ENCODE data around the gene GREB1. TPM values are rescaled to one million over a fixed set of nuclear protein-coding genes. Genes with fewer than 3 reads are reported as not detected.

GREB1 gene, protein sequence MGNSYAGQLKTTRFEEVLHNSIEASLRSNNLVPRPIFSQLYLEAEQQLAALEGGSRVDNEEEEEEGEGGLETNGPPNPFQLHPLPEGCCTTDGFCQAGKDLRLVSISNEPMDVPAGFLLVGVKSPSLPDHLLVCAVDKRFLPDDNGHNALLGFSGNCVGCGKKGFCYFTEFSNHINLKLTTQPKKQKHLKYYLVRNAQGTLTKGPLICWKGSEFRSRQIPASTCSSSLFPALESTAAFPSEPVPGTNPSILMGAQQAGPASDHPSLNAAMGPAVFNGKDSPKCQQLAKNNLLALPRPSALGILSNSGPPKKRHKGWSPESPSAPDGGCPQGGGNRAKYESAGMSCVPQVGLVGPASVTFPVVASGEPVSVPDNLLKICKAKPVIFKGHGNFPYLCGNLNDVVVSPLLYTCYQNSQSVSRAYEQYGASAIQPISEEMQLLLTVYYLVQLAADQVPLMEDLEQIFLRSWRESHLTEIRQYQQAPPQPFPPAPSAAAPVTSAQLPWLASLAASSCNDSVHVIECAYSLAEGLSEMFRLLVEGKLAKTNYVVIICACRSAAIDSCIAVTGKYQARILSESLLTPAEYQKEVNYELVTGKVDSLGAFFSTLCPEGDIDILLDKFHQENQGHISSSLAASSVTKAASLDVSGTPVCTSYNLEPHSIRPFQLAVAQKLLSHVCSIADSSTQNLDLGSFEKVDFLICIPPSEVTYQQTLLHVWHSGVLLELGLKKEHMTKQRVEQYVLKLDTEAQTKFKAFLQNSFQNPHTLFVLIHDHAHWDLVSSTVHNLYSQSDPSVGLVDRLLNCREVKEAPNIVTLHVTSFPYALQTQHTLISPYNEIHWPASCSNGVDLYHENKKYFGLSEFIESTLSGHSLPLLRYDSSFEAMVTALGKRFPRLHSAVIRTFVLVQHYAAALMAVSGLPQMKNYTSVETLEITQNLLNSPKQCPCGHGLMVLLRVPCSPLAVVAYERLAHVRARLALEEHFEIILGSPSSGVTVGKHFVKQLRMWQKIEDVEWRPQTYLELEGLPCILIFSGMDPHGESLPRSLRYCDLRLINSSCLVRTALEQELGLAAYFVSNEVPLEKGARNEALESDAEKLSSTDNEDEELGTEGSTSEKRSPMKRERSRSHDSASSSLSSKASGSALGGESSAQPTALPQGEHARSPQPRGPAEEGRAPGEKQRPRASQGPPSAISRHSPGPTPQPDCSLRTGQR (N-terminal part only)
- 0.23 and 0.25 TPM in 2 replicates for total RNA-seq

GRCh38 chr2:11533278-11534070, at the start of gene GREB1:
Gene GREB1 (plus strand): TSS chr2:11534045. CDS start chr2:11556615, 22,570 bp downstream.
- intact Hi-C loops (cut with micrococcal nuclease) = no loop called here
- H3K27me3 Mint-ChIP-seq (ENCODE audit: low read depth) = peaks cover 25% of the 10 kb centered on the region
- H3K9me3 Mint-ChIP-seq = no peaks in the 10 kb centered on the region
- H3K4me1 Mint-ChIP-seq (ENCODE audit: low read depth) = no peaks in the 10 kb centered on the region
- H3K4me3 Mint-ChIP-seq (ENCODE audit: low read depth) = no peak within 1 kb of the TSS
- no peak for DNase-seq (ENCODE audit: low spot score)
- no peak within 1 kb of the TSS for H3K27ac Mint-ChIP-seq
- no peaks in the 10 kb centered on the region for H3K36me3 Mint-ChIP-seq (ENCODE audit: low read depth)

GRCh38 chr2:11488809-11489208, 45.0 kb upstream of the GREB1 start:
- H3K9me3 Mint-ChIP-seq = no peaks in the 10 kb centered on the region
- DNase-seq (ENCODE audit: low spot score) = no peak
- H3K27me3 Mint-ChIP-seq (ENCODE audit: low read depth) = peaks cover 28% of the 10 kb centered on the region
- no peaks in the 10 kb centered on the region for H3K36me3 Mint-ChIP-seq (ENCODE audit: low read depth)
- intact Hi-C loops (cut with micrococcal nuclease) = no loop called here
- H3K27ac Mint-ChIP-seq = no peak overlapping the region
- no peak overlapping the region for H3K4me3 Mint-ChIP-seq (ENCODE audit: low read depth)
- H3K4me1 Mint-ChIP-seq (ENCODE audit: low read depth) = peaks cover 1% of the 10 kb centered on the region

GRCh38 chr2:11490194-11490593, 43.7 kb upstream of the GREB1 start:
- H3K27ac Mint-ChIP-seq = no peak overlapping the region
- DNase-seq (ENCODE audit: low spot score) = no peak
- H3K27me3 Mint-ChIP-seq (ENCODE audit: low read depth) = peaks cover 22% of the 10 kb centered on the region
- H3K9me3 Mint-ChIP-seq = no peaks in the 10 kb centered on the region
- no peaks in the 10 kb centered on the region for H3K4me1 Mint-ChIP-seq (ENCODE audit: low read depth)
- intact Hi-C loops (cut with micrococcal nuclease) = no loop called here
- no peaks in the 10 kb centered on the region for H3K36me3 Mint-ChIP-seq (ENCODE audit: low read depth)
- no peak overlapping the region for H3K4me3 Mint-ChIP-seq (ENCODE audit: low read depth)

GRCh38 chr2:11491348-11491933, 42.4 kb upstream of the GREB1 start:
- Mint-ChIP-seq H3K4me3 (ENCODE audit: low read depth) (no peak overlapping the region), H3K27me3 (ENCODE audit: low read depth) (peaks cover 14% of the 10 kb centered on the region), H3K4me1 (ENCODE audit: low read depth) (no peaks in the 10 kb centered on the region), H3K27ac (no peak overlapping the region), H3K36me3 (ENCODE audit: low read depth) (no peaks in the 10 kb centered on the region), H3K9me3 (no peaks in the 10 kb centered on the region)
- DNase-seq (ENCODE audit: low spot score) = no peak
- intact Hi-C loops (cut with micrococcal nuclease) = no loop called here

DNA sequence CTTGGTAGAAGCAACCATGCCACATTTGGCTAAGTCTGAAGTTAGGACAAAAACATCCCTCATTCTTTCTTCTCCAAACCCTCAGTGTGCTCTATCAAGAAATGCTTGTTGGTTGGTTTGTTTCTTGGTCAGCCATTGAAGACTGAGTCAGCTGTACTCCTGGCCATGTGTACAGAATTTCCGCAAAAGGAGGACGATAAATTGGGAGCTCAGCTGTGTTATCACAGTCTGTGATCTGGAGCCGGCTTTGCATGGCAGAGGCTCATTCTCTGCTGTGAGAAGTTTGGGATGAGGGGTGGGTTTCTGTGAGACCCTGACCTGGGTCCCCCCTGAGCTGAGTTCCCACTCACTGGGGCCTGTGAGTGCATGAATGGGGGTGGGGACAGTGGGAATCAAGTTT, 41.6 kb upstream of the GREB1 start:
- H3K9me3 Mint-ChIP-seq = no peaks in the 10 kb centered on the region
- no peaks in the 10 kb centered on the region for H3K36me3 Mint-ChIP-seq (ENCODE audit: low read depth)
- no peak overlapping the region for H3K4me3 Mint-ChIP-seq (ENCODE audit: low read depth)
- DNase-seq (ENCODE audit: low spot score) = no peak
- peaks cover 11% of the 10 kb centered on the region for H3K27me3 Mint-ChIP-seq (ENCODE audit: low read depth)
- intact Hi-C loops (cut with micrococcal nuclease) = no loop called here
- H3K27ac Mint-ChIP-seq = no peak overlapping the region
- no peaks in the 10 kb centered on the region for H3K4me1 Mint-ChIP-seq (ENCODE audit: low read depth)

GRCh38 chr2:11492720-11493119, 41.1 kb upstream of the GREB1 start:
- H3K27ac Mint-ChIP-seq = no peak overlapping the region
- DNase-seq (ENCODE audit: low spot score) = no peak
- no peaks in the 10 kb centered on the region for H3K9me3 Mint-ChIP-seq
- peaks cover 6% of the 10 kb centered on the region for H3K27me3 Mint-ChIP-seq (ENCODE audit: low read depth)
- intact Hi-C loops (cut with micrococcal nuclease) = no loop called here
- H3K4me3 Mint-ChIP-seq (ENCODE audit: low read depth) = no peak overlapping the region
- no peaks in the 10 kb centered on the region for H3K4me1 Mint-ChIP-seq (ENCODE audit: low read depth)
- H3K36me3 Mint-ChIP-seq (ENCODE audit: low read depth) = no peaks in the 10 kb centered on the region

DNA sequence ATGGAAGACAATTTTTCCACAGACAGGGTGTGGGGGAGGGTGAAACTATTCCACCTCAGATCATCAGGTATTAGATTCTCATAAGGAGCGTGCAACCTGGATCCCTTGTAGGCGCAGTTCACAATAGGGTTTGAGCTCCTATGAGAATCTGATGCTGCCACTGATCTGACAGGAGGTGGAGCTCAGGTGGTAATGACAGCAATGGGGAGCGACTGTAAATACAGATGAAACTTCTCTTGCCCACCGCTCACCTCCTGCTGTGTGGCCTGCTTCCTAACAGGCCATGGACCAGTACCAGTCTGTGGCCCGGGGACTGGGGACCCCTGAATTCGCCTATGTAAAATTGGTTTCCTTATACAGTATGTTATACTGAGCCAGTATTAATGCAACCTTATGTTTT, 40.6 kb upstream of the GREB1 start:
- Mint-ChIP-seq H3K27ac (no peak overlapping the region), H3K4me1 (ENCODE audit: low read depth) (no peaks in the 10 kb centered on the region), H3K9me3 (no peaks in the 10 kb centered on the region), H3K36me3 (ENCODE audit: low read depth) (no peaks in the 10 kb centered on the region), H3K4me3 (ENCODE audit: low read depth) (no peak overlapping the region), H3K27me3 (ENCODE audit: low read depth) (peaks cover 6% of the 10 kb centered on the region)
- intact Hi-C loops (cut with micrococcal nuclease) = no loop called here
- DNase-seq (ENCODE audit: low spot score) = no peak

GRCh38 chr2:11494310-11494709, 39.5 kb upstream of the GREB1 start:
- Mint-ChIP-seq H3K4me1 (ENCODE audit: low read depth) (no peaks in the 10 kb centered on the region), H3K27me3 (ENCODE audit: low read depth) (peaks cover 7% of the 10 kb centered on the region), H3K9me3 (no peaks in the 10 kb centered on the region), H3K4me3 (ENCODE audit: low read depth) (no peak overlapping the region), H3K27ac (no peak overlapping the region), H3K36me3 (ENCODE audit: low read depth) (no peaks in the 10 kb centered on the region)
- intact Hi-C loops (cut with micrococcal nuclease) = no loop called here
- no peak for DNase-seq (ENCODE audit: low spot score)

DNA sequence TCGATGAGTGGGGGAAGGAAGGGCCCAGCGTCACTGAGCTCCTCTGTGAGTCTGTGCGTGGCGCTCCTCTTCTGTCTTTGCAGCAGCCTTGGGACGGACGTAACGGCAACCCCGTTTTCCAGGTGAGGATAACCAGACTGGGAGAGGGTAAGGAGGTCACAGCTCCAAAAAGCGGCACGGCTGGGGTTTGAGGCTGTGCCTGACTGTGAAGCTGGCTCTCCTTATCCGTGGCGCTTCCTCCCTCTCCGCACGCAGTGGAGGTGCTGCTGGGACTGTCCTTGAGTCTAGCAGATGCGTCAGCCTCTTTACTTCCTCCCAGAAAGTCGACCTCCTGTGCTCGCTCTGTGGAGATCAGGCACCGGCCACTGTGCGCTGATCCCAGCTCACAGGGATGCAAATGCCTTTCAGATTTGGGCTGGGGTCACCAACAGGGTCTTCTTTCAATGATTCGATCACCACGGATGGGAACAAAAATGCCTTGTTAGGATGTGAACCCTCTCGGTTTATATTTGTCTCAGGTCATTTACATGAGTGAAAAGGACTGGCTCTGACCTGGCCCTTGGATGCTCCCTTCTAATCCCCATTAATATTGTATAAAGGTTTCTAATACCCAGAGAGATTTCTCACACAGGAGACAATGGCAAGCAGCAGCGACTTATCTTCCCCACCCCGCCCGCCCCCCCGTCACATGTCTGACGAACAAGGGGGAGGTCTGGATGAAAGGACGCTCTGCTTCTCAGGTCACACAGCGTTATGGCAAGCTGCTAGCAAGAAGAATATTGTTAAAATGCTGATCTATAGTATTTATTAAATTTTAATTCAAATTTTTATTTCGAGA, 37.8 kb upstream of the GREB1 start:
- H3K36me3 Mint-ChIP-seq (ENCODE audit: low read depth) = no peaks in the 10 kb centered on the region
- H3K9me3 Mint-ChIP-seq = no peaks in the 10 kb centered on the region
- H3K4me1 Mint-ChIP-seq (ENCODE audit: low read depth) = peaks cover 5% of the 10 kb centered on the region
- no peak overlapping the region for H3K27ac Mint-ChIP-seq
- H3K27me3 Mint-ChIP-seq (ENCODE audit: low read depth) = peaks cover 10% of the 10 kb centered on the region
- no peak for DNase-seq (ENCODE audit: low spot score)
- intact Hi-C loops (cut with micrococcal nuclease) = no loop called here
- H3K4me3 Mint-ChIP-seq (ENCODE audit: low read depth) = no peak overlapping the region

- H3K4me3 Mint-ChIP-seq (ENCODE audit: low read depth) = no peak overlapping the region
- H3K36me3 Mint-ChIP-seq (ENCODE audit: low read depth) = no peaks in the 10 kb centered on the region
- H3K9me3 Mint-ChIP-seq = no peaks in the 10 kb centered on the region
- intact Hi-C loops (cut with micrococcal nuclease) = no loop called here
- H3K27ac Mint-ChIP-seq = no peak overlapping the region
- no peak for DNase-seq (ENCODE audit: low spot score)
- peaks cover 9% of the 10 kb centered on the region for H3K27me3 Mint-ChIP-seq (ENCODE audit: low read depth)
- peaks cover 5% of the 10 kb centered on the region for H3K4me1 Mint-ChIP-seq (ENCODE audit: low read depth)
Observed at GRCh38 chr2:11498543-11499034, 35.3 kb upstream of the GREB1 start.

DNA sequence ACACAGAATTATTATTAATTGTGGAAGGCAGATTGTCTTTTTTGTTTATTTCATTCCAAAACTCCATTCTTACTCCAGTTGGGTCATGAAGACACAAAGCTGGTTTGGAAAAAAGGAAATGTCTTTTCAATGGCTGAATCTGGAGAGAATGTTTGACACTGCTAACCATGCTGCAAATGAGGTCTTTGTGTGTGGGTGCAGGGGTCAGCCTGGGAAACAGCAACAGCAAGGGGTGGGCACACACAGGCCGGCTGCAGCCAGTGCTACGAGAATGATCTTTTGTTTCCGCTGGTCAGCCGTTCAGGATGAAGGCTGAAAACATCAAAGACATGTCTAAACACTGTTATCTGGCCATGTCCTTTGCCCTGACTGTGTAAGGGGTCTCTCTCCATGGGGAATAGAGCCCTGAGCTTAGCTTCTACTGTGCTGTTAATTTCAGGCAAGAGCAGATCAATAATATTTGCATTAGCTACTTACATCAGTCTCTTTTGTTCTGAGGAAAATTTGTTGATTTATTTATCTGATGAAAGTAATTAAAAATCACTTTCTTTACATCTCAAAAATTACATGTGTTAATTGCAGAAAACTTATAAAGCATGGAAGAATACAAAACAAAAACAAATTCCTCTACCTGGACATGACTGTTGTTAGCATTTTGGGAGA, 34.6 kb upstream of the GREB1 start:
- peaks cover 5% of the 10 kb centered on the region for H3K4me1 Mint-ChIP-seq (ENCODE audit: low read depth)
- H3K36me3 Mint-ChIP-seq (ENCODE audit: low read depth) = no peaks in the 10 kb centered on the region
- peaks cover 8% of the 10 kb centered on the region for H3K27me3 Mint-ChIP-seq (ENCODE audit: low read depth)
- no peak for DNase-seq (ENCODE audit: low spot score)
- no peak overlapping the region for H3K4me3 Mint-ChIP-seq (ENCODE audit: low read depth)
- intact Hi-C loops (cut with micrococcal nuclease) = no loop called here
- H3K9me3 Mint-ChIP-seq = no peaks in the 10 kb centered on the region
- no peak overlapping the region for H3K27ac Mint-ChIP-seq
